NCI-H446 treated with DMSO at 0.1 percent for 48 hours (cell line): ENCODE measurements around the gene NMRK1.

Source experiments
- DNase-seq: peaks from one replicate; lab custom pipeline; 2025; lab: John Stamatoyannopoulos, UW

Gene NMRK1

GRCh38 chr9:75087824-75088645 is at the start of gene NMRK1, which contains the start of gene OSTF1:
Gene NMRK1, minus strand, starts transcription at chr9:75088155. Its CDS starts 5,040 bp downstream, at chr9:75083115.
Gene OSTF1, plus strand, starts transcription at chr9:75088514. Its CDS starts 179 bp downstream, at chr9:75088693.
- peak; percentile 73 for DNase-seq

- no peak for DNase-seq
Observed at GRCh38 chr9:75134495-75134894, 46.5 kb upstream of the NMRK1 start.

- no peak for DNase-seq
Observed at GRCh38 chr9:75133396-75133795, 45.4 kb upstream of the NMRK1 start.

- DNase-seq: no peak
Observed at GRCh38 chr9:75132244-75132643, 44.3 kb upstream of the NMRK1 start.

GRCh38 chr9:75131700-75132099 is 43.7 kb upstream of the NMRK1 start:
- no peak for DNase-seq

GRCh38 chr9:75130621-75131230 is 42.8 kb upstream of the NMRK1 start:
- no peak for DNase-seq

GRCh38 chr9:75130172-75130571 is 42.2 kb upstream of the NMRK1 start:
- no peak for DNase-seq

GRCh38 chr9:75128535-75128934 is 40.6 kb upstream of the NMRK1 start:
- no peak for DNase-seq

- DNase-seq: no peak
Observed at GRCh38 chr9:75123696-75124095, 35.7 kb upstream of the NMRK1 start.

GRCh38 chr9:75121914-75122558 is 34.1 kb upstream of the NMRK1 start:
- DNase-seq: no peak

- no peak for DNase-seq
Observed at GRCh38 chr9:75120686-75121085, 32.7 kb upstream of the NMRK1 start.

GRCh38 chr9:75117564-75117963 is 29.6 kb upstream of the NMRK1 start:
- DNase-seq: no peak

- no peak for DNase-seq
Observed at GRCh38 chr9:75116306-75116705, 28.4 kb upstream of the NMRK1 start.

GRCh38 chr9:75112789-75113188 is 24.8 kb upstream of the NMRK1 start:
- DNase-seq: no peak

- no peak for DNase-seq
Observed at GRCh38 chr9:75111019-75111622, 23.2 kb upstream of the NMRK1 start.

- DNase-seq: no peak
Observed at GRCh38 chr9:75109210-75109839, 21.4 kb upstream of the NMRK1 start.

- no peak for DNase-seq
Observed at GRCh38 chr9:75108571-75108970, 20.6 kb upstream of the NMRK1 start.

GRCh38 chr9:75106857-75107256 is 18.9 kb upstream of the NMRK1 start:
- DNase-seq: no peak

GRCh38 chr9:75105841-75106240 is 17.9 kb upstream of the NMRK1 start:
- no peak for DNase-seq

- DNase-seq: no peak
Observed at GRCh38 chr9:75105019-75105540, 17.1 kb upstream of the NMRK1 start.

GRCh38 chr9:75104607-75105006 is 16.7 kb upstream of the NMRK1 start:
- DNase-seq: no peak
